GM21515 (cell line): Measurements from ENCODE around the gene PHACTR1.

Experiments used
- ATAC-seq: cut with Tn5 transposase; IDR thresholded peaks from one replicate; pipeline ENCODE4 v1.9.1; 2021; ENCODE audit not compliant: unreplicated experiment

Gene PHACTR1

DNA sequence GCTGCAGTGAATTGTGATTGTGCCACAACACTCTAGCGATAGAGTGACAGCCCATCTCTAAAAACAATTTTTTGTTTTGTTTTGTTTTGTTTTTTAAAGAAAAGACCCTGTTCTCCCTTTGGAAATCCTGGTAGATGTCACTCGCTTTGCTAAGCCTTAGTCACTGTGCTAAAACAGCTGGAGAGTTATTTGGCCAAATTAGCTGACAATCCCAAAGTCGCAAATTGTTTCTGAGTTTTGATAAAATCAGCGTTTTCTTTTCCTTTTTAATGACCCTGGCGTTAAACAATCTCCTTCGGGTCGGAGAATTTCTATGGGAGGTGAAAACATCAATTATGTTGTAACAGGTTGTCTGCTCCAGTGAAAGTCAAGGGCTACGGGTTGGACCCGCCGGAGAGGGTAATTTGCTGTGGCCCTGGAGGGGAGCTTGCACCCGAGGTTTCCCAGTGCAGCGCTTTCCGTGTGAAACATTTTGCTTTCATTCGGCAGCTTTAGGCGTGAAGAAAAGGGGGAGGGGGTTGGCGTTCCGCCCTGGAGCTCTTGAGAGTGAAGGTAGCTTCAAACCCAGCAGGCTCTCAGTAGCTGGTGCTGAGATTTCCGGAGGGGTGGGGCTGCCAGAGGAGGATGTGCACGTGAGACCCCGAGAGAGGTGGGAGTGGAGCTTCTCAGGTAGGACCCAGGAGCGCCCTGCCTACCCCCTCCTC lies 296.6 kb downstream of the PHACTR1 start:
- no peak for ATAC-seq

DNA sequence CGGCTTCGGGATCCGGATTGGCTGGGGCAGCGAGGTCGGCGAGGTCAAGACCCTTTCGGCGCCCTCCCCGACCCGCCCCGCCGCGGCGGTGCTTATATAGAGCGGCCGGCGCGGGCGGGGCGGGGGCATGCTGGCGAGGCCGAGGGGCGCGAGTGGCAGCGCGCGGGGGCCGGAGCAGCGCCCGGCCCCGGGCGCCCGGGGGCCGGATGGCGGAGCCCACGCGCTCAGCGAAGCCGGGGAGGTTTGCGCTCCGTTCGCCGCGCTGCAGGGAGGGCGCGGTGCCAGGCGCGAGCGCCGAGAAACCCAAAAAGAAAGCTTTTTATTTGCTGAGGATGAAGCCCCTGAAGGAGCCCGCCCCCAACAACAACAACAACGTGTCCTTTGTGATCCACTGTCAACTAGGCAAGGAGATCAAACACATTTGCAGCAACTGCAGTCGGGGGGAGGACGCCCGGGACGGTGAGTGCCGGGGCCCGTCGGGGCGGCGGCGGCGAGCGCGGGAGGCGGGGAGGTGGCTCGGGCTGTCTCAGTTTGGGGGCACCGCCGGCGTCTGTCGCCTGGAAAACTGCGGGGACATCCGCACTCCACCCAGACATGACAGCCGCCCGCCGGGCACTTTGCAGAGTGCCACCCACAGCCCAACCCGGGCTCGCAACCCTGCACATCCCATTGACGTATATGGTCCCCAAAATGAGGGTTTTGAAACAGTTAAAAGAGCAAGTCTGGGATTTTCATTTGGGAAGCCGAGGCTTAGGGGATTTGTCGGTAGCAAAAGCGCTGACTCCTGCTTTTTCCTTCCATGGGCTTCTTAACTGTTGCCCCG lies 297.3 kb downstream of the PHACTR1 start:
- ATAC-seq = no peak

DNA sequence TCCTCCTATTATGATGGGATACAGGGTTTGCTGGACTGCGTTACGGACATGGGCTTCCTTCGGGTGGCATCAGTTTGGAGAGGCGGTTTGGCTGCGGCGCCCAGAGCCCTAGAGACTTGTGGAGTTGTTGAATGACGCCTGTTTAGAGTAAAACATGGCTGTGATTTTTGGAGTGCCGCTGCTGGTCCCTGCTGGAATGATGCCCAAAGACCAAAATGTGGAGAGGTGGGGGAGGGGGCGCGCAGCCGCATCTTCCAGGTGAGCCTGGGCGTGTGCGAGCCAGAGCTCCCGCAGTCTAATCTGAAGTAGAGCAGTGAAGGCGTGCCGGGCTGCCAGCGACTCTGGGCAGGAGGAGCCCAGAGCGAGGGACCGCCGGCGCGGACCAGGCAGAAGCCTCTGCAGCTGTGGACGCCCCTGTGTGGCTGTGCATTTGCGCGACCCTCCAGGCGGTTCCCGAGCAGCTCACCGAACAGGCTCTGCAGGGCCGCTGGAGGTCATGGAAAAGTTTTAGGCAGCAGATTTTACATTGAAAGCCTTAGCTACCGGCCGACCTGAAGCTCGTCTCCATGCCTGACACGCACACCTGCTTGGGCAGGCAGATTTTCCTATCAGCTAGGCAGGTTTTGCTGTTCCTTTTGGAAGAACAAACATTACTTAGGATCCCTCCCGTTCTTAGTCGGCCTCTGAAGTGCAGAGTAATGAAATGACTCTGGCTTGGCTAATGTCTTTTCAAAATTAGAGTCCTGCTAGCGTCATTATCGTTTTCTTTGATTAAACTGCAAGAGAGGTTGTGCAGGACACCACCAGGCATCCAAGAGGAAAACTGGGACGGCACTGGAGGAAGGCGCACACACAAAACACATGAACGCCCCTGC lies 298.2 kb downstream of the PHACTR1 start:
- no peak for ATAC-seq

DNA sequence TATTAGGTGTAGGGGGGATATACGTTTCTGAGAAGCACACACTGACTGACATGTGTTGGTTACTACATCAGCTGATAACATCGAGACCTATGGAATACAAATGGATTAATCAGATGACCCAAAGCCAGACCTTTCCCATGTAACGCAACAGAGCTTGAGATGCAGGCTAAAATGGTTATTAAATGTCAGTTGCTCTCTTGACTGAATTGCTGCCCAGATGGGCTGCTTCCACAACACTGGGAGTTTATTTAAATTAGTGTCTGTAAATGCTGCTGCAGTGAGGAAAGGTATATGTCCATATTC lies 298.8 kb downstream of the PHACTR1 start:
- ATAC-seq = no peak

DNA sequence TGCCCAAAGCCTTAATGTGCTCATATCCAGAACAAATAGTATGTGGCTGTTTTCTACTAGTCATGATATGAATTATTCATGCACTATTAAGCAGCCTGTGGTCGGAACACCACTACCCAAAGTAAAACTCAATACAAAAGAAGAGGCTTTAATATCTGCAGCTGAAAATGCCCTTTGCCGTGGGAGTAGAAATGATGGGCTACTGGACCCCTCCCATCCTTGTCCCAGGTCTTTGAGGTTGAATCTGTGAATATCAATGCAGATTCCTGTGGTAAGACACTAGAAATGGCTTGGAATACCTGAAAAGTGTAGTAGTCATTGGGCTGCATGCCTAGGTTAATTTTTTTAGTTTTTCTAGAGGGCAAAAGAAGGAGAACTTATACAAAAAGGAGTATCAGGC lies 308.0 kb downstream of the PHACTR1 start:
- ATAC-seq = no peak

DNA sequence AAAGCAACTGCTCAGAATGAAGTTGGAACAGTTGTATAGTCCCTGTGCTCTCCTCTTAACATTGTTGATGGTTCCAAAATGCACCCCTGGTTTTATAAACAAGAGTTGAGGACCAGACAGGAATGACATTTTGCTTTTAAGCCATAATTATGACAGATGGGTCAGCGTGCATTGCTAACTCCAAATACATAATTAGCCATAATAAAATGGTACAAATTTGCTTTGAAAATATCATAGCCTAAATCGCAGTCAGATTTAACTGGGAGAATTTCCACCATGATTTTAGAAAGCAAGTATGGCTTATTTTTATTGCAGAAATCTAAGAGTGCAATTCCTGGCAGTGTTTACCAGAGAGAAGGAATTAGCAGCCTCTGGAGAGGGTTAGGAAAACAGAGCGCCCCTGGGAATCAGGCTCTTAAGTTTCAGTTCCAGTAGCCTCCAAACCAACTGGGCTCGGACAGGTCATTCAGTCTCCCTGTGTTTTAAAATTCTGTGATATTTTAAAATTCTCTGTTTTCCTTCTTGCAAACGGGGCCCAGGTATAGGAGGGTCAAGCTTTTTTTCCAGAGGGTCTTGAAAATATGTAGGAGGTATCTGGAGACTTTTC lies 309.4 kb downstream of the PHACTR1 start:
- ATAC-seq = no peak

DNA sequence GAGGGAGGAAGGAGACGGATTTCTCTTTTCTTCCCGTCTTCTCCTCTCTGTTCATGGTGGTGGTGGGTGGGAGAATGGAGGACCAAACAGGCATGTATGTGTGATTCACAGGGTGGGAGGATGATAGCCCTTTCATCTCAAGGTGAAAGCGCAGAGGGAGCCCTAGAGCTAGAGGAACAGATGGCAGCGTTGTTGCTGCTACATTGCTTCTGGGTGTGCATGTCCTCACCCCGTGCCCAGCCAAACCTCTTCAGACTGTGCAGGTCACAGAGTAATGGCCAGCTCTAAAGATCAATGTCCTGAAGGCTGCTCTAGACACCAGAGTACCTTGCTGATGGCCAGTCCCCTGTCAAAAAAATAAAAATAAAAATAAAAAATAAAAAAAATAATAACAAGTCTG lies 310.0 kb downstream of the PHACTR1 start:
- no peak for ATAC-seq

DNA sequence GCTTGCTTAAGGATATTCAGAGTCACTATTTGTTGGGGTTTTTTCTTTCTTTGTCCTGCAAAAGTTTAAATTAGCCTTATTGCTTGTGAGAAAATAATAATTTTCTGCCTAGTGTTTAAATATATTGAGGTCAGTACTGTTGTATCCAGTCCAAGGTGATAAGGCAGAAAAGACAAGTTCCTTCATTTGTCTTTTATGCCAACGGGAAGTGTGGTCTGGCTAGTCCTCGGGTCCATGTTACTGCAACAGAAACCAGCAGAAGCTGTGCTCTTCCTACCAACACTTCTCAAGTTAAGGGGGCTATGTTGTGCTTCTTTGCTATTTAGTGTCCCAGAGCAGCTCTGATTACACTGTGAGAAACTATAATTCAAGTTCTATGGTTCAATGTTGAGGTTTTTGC lies 310.6 kb downstream of the PHACTR1 start:
- no peak for ATAC-seq

DNA sequence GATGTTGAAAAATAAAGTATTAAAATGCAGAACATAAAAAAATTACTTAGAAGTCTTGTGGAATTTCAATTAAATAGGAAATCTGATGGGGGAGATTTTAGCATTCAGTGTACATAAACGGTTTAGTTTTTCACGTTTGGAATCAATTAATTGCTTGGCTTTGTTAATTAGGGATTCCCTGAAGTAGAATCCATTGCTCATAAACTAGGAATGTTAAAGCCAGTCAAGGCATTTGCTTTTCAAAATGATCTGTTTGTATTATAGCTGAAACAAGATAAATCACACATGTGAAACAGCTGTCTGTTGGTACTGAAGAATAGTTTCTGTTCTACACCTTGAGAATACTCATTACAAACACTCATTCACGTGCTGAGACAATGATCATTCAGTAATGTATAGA lies 313.8 kb downstream of the PHACTR1 start:
- no peak for ATAC-seq

DNA sequence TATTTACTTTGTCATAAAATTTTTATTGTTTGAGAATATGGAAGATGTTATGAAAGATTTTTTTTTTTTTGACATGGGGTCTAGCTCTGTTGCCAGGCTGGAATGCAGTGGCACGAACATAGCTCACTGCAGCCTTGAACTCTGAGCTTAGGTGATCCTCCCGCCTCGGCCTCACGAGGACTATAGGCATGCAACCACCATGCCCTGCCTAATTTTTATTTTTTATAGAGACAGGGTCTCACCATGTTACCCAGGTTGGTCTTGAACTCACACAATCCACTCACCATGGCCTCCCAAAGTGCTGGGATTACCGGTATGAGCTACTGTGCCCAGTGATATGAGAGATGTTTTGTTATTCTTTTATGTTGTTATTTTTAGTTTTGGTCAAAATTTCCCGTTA lies 316.0 kb downstream of the PHACTR1 start:
- no peak for ATAC-seq

DNA sequence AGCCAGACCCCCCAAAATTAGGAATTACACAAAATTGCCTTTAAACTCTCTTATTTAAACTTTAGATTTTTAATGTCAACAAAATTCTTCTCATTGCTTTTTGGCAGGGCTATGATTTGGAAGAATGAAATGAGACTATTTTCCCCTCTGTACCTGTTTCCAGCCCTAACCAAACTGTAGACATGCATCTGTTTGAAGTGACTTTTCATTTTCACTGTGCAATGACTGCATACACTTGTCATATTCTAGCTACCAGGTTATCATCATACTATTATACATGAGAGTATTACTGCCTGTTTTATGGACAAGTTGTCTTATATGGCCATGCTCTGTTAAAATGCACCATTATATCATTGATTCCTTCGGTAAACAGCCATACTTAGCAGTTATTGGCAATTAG lies 316.6 kb downstream of the PHACTR1 start:
- ATAC-seq = no peak

DNA sequence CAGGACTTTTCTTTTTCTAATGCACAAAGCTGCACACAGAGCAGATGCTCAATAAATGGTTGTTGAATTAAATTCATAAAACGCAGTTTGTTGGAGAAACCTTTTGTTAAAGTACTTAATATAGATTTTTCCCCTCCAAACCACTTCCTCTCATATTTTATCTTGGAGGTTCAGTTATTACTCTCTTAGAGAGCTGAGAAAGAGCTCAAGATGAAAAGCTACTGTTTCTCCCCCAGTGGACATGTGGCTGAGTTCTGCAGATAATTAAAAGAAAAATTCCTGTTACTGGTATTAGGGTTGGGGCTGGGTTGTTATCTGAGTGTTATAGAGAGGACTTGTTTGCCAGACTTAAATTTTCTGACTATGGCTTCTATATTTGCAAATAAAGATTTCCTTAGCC lies 317.7 kb downstream of the PHACTR1 start:
- ATAC-seq = no peak

DNA sequence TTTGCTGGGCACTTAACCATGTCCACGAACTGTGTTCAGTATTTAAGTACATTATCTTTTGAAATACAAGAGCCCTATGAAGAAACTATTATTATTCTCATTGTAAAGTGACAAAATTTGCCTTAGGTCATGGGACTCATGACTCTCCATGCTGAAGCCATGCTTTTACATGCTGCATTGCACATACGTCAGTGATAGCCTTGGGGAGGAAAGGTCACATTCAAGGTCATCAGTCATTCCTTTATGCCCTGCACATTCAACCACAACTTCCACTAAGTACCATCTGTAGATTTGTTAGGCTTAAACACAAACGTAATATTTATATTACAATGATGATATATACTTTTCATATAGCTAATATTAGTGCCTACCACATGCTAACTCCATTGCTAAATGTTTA lies 319.0 kb downstream of the PHACTR1 start:
- ATAC-seq = no peak

DNA sequence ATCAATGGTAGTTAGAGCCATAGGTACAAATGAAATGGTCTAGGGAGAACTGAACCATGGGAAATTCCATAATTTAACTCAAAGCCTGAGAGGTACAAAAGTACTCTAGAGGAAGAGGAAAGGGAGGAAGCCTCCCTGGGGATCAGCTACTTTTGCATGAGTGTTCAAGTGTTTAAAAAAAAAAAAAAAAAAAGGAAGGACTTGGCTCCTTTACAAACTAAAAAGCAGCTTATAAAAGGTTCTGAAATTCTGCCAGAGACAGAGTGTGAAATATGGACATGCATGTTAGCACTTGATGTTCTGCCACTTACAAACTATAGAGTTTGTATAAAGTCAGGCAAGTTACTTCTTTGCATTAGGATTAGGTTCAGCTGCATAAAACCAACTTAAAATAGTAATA lies 321.7 kb downstream of the PHACTR1 start:
- no peak for ATAC-seq

DNA sequence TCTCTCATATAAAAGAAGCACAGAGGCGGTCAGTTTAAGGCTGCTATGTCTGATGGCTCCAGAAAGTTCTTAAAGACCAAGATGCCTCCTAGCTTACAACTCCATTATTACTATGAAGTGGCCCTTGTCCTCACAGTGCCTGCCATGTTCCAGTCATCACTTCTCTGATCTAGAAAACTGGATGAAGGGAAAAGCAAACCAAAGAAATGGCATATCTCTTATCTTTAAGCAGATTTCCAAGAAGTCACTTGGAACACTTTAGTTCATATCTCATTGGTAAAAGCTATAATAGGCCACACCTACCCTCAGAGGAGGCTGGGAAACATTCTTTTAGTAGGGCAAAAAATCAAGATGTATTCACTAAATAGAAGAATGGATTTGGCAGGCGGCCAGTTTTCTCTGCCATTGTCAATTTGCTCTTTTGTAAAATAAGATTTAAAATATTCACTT lies 322.2 kb downstream of the PHACTR1 start:
- no peak for ATAC-seq

DNA sequence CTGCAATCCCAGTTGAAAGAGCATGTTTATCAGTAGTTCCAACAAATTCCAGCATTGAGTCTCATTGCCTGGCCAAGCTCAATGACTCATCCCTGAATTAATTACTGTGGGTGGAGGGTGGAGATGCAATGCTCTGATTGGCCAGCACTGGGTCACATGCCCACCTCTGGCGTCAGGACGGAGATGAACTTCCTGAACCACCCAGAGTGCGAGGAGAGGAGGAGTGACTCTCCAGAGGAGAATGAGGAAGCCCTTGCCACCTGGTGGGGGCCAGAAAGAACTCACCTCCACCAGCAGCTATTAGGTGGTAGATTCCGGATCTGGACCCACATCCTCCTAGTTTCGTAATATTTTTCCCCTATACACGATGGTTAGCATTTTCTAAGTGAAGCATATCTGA lies 327.8 kb downstream of the PHACTR1 start:
- ATAC-seq = no peak

DNA sequence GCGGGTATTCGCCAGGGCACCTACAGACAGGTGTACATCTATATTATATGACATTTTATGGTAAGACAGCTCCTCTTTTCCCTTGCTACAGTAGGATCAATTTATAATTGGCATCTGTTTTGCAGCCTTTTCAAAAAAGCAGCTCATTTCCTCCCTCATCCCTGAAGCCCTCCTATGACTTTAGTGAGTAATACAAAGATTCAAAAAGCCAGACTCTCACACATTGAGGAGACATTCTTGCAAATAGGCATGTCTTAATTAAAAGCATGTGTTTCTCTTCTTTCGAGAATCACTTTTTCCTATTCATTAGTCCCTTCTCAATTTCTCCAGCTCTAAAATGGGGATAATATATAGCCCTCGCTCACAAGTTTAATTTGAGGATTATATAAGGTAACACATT lies 328.3 kb downstream of the PHACTR1 start:
- ATAC-seq = no peak

DNA sequence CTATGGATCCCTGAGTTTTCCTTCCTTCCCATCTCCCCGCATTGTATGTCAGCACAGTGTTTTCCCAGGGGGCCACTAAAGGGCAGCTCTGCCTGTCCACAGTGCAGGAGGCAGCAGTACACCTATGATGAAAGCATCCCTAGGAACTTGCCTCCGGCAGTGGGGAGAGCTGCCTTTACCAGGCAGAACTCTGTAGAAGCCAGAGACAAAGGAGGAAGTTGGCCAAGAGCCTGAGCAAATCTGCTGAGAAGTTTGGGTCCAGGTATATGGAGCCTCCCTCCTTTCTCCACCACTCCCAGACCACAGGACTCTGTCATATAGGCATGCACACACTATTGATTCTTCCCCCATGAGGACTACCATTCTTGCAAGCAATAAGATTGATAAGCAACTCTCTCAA lies 329.1 kb downstream of the PHACTR1 start:
- ATAC-seq = no peak

DNA sequence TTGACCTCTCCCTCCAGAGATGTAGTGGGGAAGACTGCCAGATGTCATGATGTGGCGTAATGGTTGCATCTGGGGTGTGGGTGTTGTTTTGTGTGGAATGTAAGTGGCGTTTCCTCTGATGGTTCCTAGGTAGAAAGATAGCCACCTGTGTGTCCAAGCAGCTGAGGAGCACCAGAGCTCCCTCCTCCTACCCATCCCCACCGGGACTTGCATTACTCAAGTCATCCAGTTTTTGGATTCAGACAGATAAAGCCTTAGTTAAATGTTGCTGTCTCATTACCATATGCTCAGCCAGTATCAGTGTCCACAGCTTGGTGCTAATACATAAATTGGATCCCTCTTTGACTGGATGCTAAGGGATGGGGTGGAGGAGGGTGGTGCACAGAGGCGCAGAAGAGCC lies 329.5 kb downstream of the PHACTR1 start:
- ATAC-seq = no peak

DNA sequence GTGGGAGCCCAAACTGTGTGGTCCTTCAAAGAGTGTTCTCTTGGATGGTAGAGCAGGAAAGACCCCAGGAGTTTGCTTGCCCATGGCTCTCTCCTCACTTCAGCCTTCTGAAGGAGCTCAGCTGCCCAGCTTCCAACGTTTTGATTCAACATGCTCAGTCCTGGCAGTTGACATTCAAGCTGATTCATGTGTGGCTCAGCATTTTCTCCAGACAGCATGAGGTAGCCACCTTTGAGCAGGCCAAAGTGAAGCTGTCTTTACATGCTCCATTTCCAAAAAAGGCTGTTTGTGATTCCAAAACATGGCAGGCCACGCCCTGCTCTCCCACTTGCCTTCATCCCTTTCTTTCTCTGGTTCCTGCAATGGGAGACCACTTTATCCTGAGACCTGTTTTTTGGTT lies 331.5 kb downstream of the PHACTR1 start:
- ATAC-seq = no peak

DNA sequence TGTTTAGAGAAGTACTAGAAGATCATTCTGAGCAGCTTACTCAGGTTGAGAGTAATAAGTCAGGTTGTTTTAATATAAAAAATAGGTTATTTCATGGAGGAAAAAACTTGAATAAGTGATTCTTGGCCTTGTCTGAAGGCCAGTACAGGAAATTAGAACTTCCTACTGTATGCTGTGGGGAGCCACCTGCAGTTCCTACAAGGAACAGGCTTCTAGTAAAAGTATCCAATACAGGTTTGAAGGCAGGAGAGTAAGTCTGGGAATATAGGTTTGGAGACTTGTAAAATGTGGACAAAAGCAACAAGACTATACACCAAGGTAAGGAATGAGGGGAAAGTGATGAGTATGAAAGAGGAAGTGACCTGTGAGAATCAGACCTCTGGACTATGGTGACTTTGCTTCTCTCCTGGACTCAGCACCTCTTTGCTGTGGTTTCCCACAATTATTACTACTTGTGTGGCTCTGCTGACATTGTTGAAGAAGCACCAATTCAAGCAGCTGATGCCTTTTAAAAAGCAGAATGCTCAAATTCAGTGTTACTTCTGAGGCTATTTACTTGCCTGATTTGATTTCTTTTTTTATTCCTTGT lies 333.2 kb downstream of the PHACTR1 start:
- ATAC-seq = no peak
